HG03442 (cell line): Measurements from ENCODE around the gene GPR155.
A peak's percentile ranks its signal among the peaks of the same experiment; 100 is the strongest.

Source experiments
- ATAC-seq: cut with Tn5 transposase; IDR thresholded peaks from one replicate; pipeline ENCODE4 v1.9.1; 2021; ENCODE audit warnings: mild to moderate bottlenecking, moderate library complexity; ENCODE audit not compliant: unreplicated experiment

The GPR155 gene, protein sequence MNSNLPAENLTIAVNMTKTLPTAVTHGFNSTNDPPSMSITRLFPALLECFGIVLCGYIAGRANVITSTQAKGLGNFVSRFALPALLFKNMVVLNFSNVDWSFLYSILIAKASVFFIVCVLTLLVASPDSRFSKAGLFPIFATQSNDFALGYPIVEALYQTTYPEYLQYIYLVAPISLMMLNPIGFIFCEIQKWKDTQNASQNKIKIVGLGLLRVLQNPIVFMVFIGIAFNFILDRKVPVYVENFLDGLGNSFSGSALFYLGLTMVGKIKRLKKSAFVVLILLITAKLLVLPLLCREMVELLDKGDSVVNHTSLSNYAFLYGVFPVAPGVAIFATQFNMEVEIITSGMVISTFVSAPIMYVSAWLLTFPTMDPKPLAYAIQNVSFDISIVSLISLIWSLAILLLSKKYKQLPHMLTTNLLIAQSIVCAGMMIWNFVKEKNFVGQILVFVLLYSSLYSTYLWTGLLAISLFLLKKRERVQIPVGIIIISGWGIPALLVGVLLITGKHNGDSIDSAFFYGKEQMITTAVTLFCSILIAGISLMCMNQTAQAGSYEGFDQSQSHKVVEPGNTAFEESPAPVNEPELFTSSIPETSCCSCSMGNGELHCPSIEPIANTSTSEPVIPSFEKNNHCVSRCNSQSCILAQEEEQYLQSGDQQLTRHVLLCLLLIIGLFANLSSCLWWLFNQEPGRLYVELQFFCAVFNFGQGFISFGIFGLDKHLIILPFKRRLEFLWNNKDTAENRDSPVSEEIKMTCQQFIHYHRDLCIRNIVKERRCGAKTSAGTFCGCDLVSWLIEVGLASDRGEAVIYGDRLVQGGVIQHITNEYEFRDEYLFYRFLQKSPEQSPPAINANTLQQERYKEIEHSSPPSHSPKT

DNA sequence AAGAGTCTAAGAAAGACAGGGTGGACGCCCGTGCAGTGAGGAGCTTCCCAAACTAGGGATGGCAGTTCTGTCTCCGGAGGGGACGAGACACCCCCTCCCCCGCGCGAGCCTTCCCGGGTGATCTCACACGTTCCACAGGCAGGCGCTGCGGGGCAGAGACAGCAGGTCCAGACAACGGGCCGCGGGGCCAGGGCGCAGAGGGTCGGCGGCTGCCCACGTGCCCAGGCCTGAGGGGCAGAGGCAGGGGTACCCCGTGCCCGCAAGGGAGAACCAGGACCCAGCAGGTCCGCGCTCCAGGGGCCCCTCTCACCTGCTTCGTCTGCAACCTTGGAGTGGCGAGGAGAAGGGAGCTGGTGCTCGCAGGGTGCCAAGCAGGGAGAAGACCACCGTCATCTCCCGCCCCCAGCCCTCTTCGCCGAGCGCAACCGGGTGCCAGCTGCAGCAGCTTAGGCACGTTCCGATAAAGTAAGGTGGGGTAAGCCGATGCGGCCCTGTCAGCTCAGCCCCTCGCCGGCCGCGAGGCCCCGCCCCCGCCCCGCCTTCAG, at the start of gene GPR155:
TSS of gene GPR155 (minus strand) at position 467 of the 545 bp plus-strand sequence. CDS start 5,073 bp downstream, outside the sequence.
- peak; percentile 48 for ATAC-seq

- ATAC-seq, result peak; percentile 46
These were observed 49.2 kb upstream of the GPR155 start for GRCh38 chr2:174535757-174536703.

- ATAC-seq, result no peak
These were observed 48.3 kb upstream of the GPR155 start for GRCh38 chr2:174535083-174535482.

GRCh38 chr2:174529916-174530315, 43.1 kb upstream of the GPR155 start:
- ATAC-seq, result no peak

GRCh38 chr2:174527959-174528358, 41.1 kb upstream of the GPR155 start:
- ATAC-seq, result no peak

DNA sequence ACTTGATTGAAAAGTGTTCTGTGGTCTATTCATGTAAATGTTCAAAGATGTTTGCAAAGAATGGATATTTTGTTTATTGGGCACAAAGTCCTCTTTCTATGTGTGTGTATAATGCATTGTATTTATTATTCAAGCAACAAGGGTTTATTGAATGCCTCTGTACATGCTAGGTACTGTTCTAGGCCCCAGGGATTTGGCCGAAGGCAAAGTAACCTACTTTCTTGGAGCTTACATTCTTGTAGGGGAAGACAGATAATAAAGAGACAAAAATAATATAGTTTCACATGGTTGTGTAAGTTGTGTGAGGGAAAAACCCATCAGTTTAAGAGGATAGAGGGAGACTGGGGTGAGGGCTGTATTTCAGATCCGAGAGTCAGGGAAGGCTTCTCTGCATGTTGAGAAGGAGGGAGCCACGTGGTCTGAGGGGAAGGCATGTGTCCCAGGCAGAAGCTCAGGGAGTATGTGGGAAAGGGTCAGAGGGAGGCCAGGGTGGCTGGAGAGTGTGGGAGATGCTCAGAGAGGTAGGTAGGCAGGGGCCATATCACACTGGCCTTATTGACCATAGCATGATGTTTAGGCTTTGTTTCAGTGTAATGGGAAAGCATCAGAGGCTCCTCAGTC, 40.4 kb upstream of the GPR155 start:
- ATAC-seq, result no peak

DNA sequence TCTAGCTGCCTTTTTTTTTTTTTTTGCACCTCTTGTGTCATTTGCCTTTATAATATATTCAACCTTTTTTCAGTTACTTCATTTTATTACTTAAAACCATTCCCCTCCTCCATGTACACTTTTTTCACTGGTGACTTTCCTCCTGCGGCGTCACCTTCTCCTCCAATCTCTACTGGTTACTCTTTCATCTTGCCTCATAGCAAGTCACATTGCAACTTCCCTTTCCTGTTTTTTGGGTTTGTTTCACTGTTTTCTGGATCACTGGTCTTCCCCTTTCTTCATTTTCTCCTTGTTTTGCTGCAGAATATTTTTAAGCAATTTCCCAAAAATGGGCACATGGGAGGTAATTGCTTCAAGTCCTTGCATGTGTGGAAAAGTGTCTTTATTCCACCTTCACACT, 37.7 kb upstream of the GPR155 start:
- no peak for ATAC-seq

DNA sequence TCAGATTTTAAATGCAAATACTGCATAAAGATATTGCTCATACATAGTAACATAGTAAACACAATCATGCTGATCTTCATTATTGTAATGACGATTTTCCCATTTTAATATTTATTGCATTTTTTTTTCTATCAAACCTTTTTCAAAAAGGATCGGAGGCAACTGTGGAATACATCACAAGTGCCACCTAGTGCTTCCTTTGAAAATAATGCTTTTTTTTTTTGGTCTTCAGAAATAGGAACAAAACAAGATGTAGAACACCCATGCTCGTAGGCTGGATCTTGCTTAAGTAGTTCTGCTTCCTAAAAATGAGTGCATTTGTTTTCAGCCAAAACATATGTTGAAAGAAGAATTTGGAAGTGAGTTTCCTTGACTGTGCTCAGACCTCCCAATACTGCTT, 35.7 kb upstream of the GPR155 start:
- no peak for ATAC-seq

DNA sequence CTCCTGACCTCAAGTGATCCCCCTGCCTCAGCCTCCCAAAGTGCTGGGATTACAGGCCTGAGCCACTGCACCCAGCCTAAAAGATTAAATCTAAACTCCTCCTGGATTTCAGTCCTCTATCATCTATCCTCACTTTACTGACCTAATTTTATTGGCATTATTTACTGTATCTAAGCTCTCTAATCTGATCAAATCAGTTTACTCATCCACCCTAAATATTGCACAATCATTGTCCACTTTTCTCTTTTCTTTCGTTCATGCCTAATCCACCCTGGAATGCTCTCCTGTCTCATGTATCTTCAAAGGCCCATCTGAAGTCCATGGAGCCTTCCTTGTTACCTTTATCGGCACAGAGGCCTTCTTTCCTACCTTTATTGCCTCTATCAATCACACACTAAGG, 31.6 kb upstream of the GPR155 start:
- ATAC-seq, result no peak

GRCh38 chr2:174516501-174517378, 29.9 kb upstream of the GPR155 start:
- no peak for ATAC-seq

DNA sequence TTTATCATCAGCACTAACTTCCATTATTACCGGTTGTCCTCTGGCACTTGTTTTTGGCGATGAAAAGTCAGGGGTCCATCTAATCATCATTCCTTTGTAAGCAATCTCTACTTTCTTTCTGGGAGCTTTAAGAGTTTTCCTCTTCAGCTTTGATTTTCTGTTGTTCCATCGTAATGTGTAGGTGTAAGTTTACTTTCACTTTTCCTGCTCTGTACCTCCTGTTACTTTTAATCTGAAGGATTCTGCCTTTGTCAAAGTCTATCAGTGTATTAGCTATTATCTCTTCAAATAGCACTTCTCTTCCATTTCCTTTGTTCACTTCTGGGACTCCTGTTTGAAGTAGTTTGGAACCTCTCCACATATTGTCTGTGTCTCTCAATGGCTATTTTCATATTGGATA, 25.5 kb upstream of the GPR155 start:
- no peak for ATAC-seq

DNA sequence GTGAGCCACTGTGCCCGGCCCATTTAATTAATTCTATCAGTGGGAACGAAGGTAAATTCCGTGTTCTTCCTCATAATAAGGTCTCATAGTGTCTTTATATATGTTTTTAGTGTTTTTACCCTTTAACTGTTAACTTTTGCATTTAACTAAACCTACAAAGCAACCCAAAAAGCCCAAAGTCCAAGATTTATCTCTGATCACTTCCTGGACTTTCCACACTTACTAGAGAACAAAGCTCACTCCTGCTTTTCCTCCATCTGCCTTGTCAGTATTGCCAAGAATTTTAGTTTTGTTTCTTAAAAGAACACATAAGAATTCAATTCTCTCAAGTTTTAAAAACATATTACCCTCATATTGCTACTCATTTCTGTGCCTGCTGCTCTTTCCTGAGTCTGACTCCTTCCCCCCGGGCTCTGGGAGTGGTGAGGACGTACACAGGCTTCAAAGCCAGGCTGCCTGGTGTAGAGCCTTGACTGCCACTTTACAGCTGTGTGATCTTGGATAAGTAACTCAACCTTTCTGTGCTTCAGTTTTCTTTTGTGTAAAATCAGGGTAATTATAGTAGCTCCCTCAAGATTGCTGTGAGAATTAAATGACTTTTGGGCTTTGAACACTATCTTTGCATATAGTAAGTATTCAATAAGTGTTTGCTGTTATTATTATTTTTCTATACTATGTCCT, 24.9 kb upstream of the GPR155 start:
- ATAC-seq, result no peak

DNA sequence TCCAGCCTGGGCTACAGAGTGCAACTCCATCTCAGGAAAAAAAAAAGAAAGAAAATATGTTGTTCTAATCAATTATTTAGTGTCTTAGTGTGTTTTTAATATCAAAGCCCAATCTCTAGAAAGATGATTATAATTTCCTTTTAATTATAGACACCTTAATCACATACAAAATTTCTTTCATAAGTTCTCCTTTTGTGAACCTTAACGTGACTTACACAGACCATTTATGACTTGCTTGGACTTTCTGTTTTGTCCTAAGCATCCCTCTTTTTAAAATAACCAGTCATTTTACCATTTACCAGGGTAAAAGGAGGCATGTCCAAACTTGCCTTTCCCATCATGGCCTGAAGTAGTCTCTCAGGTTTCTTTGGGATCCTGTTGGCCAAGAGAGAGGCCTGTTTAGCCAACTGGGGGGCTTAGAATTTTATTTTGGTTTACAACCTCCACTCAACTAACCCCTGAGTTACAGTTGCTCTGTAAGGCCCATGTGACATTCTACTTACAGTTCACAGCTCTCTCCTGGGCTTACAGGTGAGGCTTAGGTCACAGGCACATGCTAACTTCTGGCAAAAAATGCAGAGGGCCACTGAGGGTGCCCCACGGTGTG, 23.9 kb upstream of the GPR155 start:
- no peak for ATAC-seq

GRCh38 chr2:174503161-174503809, 16.5 kb upstream of the GPR155 start:
- ATAC-seq, result no peak

DNA sequence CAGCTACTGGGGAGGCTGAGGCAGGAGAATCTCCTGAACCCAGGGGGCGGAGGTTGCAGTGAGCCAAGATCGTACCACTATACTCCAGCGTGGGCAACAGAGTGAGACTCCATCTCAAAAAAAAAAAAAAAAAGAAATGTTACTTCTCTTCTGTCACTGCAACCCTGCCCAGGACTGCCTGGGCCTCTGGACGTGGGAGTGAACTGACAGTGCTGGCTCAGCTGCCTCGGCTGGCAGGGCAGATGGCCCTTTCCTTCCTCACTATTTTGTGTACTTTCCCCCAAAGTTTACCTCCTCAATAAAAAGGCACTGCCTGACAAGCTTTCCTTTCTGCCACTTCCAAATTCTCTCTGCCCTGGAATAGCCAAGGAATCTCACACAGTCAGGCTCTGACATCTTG, 12.5 kb upstream of the GPR155 start:
- ATAC-seq, result no peak

GRCh38 chr2:174495365-174496012, 8.7 kb upstream of the GPR155 start:
- ATAC-seq, result no peak
